Astrocyte (in vitro differentiated cells and primary cell): ENCODE measurements around the gene TCEAL4.

Experiments
- CTCF ChIP-seq: IDR thresholded peaks from 2 replicates; pipeline ENCODE4 v1.5.1; 2011; ENCODE audit warnings: low read depth, mild to moderate bottlenecking, inconsistent platforms, low read length, moderate library complexity; ENCODE audit not compliant: insufficient read depth
- EZH2 ChIP-seq: IDR thresholded peaks from 2 replicates; pipeline ENCODE4 v1.6.1; 2012; ENCODE audit warnings: mild to moderate bottlenecking, low read length, inconsistent platforms; ENCODE audit not compliant: insufficient read depth

GRCh38 chrX:103626855-103627254 lies 41.5 kb downstream of the TCEAL4 start:
- TF ChIP-seq CTCF, result no peak
- no peak for TF ChIP-seq EZH2
